DOHH2 (cell line): Measurements from ENCODE around the gene PIN4.

ENCODE experiments used
- H3F3A ChIP-seq: fragments of 200-600 bp; sonication (generic), shearing (Covaris generic); 2 replicates; pipeline ENCODE4 v1.6.0; 2016; ENCODE audit warnings: antibody characterized with exemption, mild to moderate bottlenecking; ENCODE audit not compliant: control insufficient read depth, insufficient read depth
- H3K27ac ChIP-seq: fragments of 200-600 bp; sonication (generic); 2 replicates; pipeline ENCODE4 v1.5.1; 2014; ENCODE audit warnings: low read depth, mild to moderate bottlenecking, low read length, moderate library complexity
- H3K27me3 ChIP-seq: fragments of 200-600 bp; sonication (generic); 2 replicates; pipeline ENCODE4 v1.6.1; 2014; ENCODE audit warnings: mild to moderate bottlenecking, low read length, mixed read lengths; ENCODE audit not compliant: control insufficient read depth
- H3K36me3 ChIP-seq: fragments of 200-600 bp; sonication (generic); 2 replicates; pipeline ENCODE4 v1.6.1; 2014; ENCODE audit warnings: mild to moderate bottlenecking, low read length, moderate library complexity, mixed read lengths; ENCODE audit not compliant: control insufficient read depth
- H3K4me1 ChIP-seq: fragments of 200-600 bp; sonication (generic); 2 replicates; pipeline ENCODE4 v1.6.1; 2014; ENCODE audit warnings: mild to moderate bottlenecking, low read length, mixed read lengths; ENCODE audit not compliant: control insufficient read depth
- H3K4me2 ChIP-seq: fragments of 200-600 bp; sonication (generic); 2 replicates; pipeline ENCODE4 v1.6.0; 2014; ENCODE audit warnings: mild to moderate bottlenecking, low read length, moderate library complexity
- H3K4me3 ChIP-seq: fragments of 200-600 bp; sonication (generic); 2 replicates; pipeline ENCODE4 v1.5.1; 2014; ENCODE audit warnings: mild to moderate bottlenecking, low read length, mixed read lengths
- H3K79me2 ChIP-seq: fragments of 200-600 bp; sonication (generic); 2 replicates; pipeline ENCODE4 v1.6.1; 2014; ENCODE audit warnings: mild to moderate bottlenecking, low read length, mixed read lengths; ENCODE audit not compliant: control insufficient read depth
- H3K9me2 ChIP-seq: fragments of 200-600 bp; sonication (generic); replicated peaks from 2 replicates; pipeline ENCODE4 v1.6.1; 2014; ENCODE audit warnings: mild to moderate bottlenecking, low read length, mixed read lengths; ENCODE audit not compliant: control insufficient read depth
- H3K9me3 ChIP-seq: fragments of 200-600 bp; sonication (generic); 2 replicates; pipeline ENCODE4 v1.6.1; 2014; ENCODE audit warnings: antibody characterized with exemption, low read length, mixed read lengths; ENCODE audit not compliant: control insufficient read depth, insufficient read depth
- H4K20me1 ChIP-seq: fragments of 200-600 bp; sonication (generic); 2 replicates; pipeline ENCODE4 v1.6.0; 2014; ENCODE audit warnings: low read depth, mild to moderate bottlenecking, antibody characterized with exemption, low read length, moderate library complexity; ENCODE audit not compliant: control insufficient read depth, insufficient read depth
- CTCF ChIP-seq: fragments of 200-600 bp; sonication (generic); IDR thresholded peaks from one replicate; pipeline ENCODE4 v1.5.1; 2014; ENCODE audit warnings: antibody characterized with exemption, mild to moderate bottlenecking, low read depth, low read length; ENCODE audit not compliant: poor library complexity, severe bottlenecking
- EZH2phosphoT487 ChIP-seq: fragments of 200-600 bp; sonication (generic); IDR thresholded peaks from 2 replicates; pipeline ENCODE4 v1.6.1; 2017; ENCODE audit warnings: borderline replicate concordance, mild to moderate bottlenecking, antibody characterized with exemption, low read length, moderate library complexity, mixed read lengths

The PIN4 gene

GRCh38 chrX:72145181-72145580, 36.4 kb upstream of the PIN4 start:
- Histone ChIP-seq H3K79me2 (no peaks in the 10 kb centered on the region), H3K27me3 (no peaks in the 10 kb centered on the region), H3K27ac (no peak overlapping the region), H4K20me1 (no peaks in the 10 kb centered on the region), H3K4me3 (no peak overlapping the region), H3K9me2 (no peaks in the 10 kb centered on the region), H3K4me1 (no peaks in the 10 kb centered on the region), H3K36me3 (no peaks in the 10 kb centered on the region), H3K4me2 (no peak overlapping the region), H3F3A (no peaks in the 10 kb centered on the region), H3K9me3 (no peaks in the 10 kb centered on the region)
- no peak for TF ChIP-seq CTCF
- no peak for TF ChIP-seq EZH2phosphoT487

DNA sequence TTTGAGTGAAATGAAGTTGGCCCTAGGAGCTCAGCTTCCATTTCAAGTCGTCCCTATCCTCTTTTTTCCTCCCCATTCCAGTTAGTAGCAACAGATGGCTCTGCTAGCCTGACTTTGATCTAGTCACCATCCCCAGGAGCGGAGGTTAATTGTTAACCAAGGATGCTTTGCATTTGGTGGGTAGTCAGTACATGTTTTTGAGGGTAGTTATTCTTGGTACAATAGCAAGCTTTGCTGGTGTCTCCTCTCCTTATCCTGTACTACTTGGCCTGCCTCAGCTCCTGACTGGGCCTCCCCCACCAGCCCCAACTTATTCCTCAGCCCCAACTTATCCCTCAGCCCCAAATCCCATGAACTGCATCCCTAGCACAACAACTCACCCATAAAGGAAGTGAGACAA, 35.0 kb upstream of the PIN4 start:
- Histone ChIP-seq H3K9me2 (no peaks in the 10 kb centered on the region), H3K27ac (no peak overlapping the region), H3K79me2 (no peaks in the 10 kb centered on the region), H3K4me3 (no peak overlapping the region), H3K4me1 (no peaks in the 10 kb centered on the region), H3K36me3 (no peaks in the 10 kb centered on the region), H4K20me1 (no peaks in the 10 kb centered on the region), H3F3A (no peaks in the 10 kb centered on the region), H3K27me3 (no peaks in the 10 kb centered on the region), H3K4me2 (no peak overlapping the region), H3K9me3 (no peaks in the 10 kb centered on the region)
- no peak for TF ChIP-seq CTCF
- TF ChIP-seq EZH2phosphoT487: no peak

- H3K9me2 ChIP-seq: no peaks in the 10 kb centered on the region
- no peaks in the 10 kb centered on the region for H3K4me1 ChIP-seq
- no peaks in the 10 kb centered on the region for H3K27me3 ChIP-seq
- H3K79me2 ChIP-seq: no peaks in the 10 kb centered on the region
- H4K20me1 ChIP-seq: no peaks in the 10 kb centered on the region
- H3K36me3 ChIP-seq: no peaks in the 10 kb centered on the region
- H3K27ac ChIP-seq: no peak overlapping the region
- H3K4me3 ChIP-seq: no peak overlapping the region
- H3K9me3 ChIP-seq: no peaks in the 10 kb centered on the region; the same call in 1 of the 2 replicates
- H3F3A ChIP-seq: no peaks in the 10 kb centered on the region
- H3K4me2 ChIP-seq: no peak overlapping the region
- TF ChIP-seq CTCF (no peak), EZH2phosphoT487 (no peak)
These were observed 22.8 kb upstream of the PIN4 start for GRCh38 chrX:72158773-72159172.

DNA sequence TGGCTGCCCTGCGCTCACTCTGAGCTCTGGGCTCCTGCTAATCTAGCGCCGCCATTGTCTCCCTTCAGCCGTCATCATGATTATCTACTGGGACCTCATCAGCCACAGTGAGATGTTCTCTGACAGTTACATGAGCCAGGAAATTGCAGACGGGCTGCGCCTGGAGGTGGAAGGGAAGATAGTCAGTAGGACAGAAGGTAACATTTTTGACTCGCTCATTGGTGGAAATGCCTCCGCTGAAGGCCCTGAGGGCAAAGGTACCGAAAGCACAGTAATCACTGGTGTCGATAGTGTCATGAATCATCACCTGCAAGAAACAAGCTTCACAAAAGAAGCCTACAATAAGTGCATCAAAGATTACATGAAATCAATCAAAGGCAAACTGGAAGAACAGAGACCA, 21.8 kb upstream of the PIN4 start:
- H3K4me2 ChIP-seq: no peak overlapping the region
- no peaks in the 10 kb centered on the region for H3K27me3 ChIP-seq
- H4K20me1 ChIP-seq: no peaks in the 10 kb centered on the region
- H3K9me2 ChIP-seq: no peaks in the 10 kb centered on the region
- no peaks in the 10 kb centered on the region for H3K4me1 ChIP-seq
- H3F3A ChIP-seq: no peaks in the 10 kb centered on the region
- no peak for TF ChIP-seq EZH2phosphoT487
- no peaks in the 10 kb centered on the region for H3K79me2 ChIP-seq
- no peak overlapping the region for H3K4me3 ChIP-seq
- H3K36me3 ChIP-seq: no peaks in the 10 kb centered on the region
- H3K27ac ChIP-seq: no peak overlapping the region
- H3K9me3 ChIP-seq: no peaks in the 10 kb centered on the region; the same call in 1 of the 2 replicates
